Measurements from ENCODE around the gene RASIP1.
"Not testable (repeated sequence)": the region's sequence is repeated elsewhere in the genome, so short reads cannot be mapped to it uniquely, and the experiment has no call there.

Gene RASIP1, protein sequence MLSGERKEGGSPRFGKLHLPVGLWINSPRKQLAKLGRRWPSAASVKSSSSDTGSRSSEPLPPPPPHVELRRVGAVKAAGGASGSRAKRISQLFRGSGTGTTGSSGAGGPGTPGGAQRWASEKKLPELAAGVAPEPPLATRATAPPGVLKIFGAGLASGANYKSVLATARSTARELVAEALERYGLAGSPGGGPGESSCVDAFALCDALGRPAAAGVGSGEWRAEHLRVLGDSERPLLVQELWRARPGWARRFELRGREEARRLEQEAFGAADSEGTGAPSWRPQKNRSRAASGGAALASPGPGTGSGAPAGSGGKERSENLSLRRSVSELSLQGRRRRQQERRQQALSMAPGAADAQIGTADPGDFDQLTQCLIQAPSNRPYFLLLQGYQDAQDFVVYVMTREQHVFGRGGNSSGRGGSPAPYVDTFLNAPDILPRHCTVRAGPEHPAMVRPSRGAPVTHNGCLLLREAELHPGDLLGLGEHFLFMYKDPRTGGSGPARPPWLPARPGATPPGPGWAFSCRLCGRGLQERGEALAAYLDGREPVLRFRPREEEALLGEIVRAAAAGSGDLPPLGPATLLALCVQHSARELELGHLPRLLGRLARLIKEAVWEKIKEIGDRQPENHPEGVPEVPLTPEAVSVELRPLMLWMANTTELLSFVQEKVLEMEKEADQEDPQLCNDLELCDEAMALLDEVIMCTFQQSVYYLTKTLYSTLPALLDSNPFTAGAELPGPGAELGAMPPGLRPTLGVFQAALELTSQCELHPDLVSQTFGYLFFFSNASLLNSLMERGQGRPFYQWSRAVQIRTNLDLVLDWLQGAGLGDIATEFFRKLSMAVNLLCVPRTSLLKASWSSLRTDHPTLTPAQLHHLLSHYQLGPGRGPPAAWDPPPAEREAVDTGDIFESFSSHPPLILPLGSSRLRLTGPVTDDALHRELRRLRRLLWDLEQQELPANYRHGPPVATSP

DNA sequence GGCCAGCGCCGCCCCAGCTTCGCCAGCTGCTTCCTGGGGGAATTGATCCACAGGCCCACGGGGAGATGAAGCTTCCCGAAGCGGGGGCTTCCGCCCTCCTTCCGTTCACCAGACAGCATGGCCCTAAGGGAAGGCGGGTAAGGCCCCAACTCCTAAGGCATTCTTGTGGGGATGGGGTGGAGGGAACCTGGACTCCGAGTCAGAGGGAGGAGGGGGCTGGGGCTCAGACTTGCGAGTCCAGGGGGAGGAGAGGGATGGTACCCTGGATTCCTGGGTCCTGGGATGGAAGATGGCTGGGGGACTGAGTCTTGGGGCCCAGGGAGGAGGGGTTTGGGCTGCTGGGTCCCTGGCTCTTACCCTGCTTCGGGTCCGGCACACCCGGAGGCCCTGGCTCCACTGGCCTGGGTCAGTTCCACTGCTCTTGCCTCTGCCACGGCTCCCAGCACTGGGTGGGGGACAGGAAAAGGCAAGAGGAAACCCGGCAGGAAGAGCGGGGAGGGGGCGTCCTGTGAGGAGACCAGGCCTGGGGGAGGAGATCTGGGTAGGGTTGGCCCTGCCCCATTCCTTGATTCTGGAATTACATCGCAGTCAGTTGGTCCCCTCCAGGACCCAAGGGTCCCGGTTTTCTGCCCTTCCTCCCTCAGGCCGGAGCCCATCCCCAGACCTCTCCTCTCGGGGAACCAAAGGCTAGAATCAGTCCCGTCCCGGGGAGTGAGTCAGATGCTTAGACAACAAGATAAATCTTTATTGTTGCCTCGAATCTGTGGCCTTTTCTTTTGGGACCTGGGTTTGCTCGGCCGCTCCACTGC lies at the start of gene RASIP1:
RASIP1 (minus strand) TSS at position 447 of the 809 bp plus-strand sequence; CDS start at position 119, 328 bp downstream.
- DNase-seq (ENCODE audit: low read depth in 2 of 2) = no peak

DNA sequence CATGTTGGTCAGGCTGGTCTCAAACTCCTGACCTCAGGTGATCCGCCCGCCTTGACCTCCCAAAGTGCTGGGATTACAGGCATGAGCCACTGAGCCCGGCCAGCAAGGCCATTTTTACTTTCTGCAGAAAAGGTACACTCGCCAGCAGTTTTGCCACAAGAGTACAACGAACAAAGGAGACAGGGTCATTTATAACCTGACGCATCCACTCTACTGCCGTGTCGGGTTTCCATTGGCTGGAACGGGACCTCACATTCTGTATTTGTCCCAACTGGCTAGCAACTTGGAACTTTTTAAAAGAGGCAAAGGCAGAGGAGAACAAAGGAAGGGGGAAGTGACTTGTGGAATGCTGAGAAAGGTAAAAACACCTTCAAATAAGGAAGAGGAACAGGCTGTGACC lies 46.9 kb upstream of the RASIP1 start:
- not testable (repeated sequence) for DNase-seq (ENCODE audit: low read depth in 2 of 2)

DNA sequence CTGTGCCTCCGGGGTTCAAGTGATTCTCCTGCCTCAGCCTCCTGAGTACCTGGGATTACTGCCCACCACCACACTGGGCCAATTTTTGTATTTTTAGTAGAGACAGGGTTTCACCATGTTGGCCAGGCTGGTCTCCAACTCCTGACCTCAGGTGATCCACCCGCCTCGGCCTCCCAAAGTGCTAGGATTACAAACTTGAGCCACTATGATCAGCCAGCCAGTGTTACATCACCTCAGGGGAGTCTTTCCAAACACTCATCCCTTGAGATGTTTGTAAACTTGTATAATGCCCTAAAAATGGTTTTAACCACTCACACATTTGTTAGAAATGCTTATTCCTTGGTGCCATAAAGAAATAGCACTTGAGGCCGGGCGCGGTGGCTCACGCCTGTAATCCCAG lies 46.0 kb upstream of the RASIP1 start:
- not testable (repeated sequence) for DNase-seq (ENCODE audit: low read depth in 2 of 2)

DNA sequence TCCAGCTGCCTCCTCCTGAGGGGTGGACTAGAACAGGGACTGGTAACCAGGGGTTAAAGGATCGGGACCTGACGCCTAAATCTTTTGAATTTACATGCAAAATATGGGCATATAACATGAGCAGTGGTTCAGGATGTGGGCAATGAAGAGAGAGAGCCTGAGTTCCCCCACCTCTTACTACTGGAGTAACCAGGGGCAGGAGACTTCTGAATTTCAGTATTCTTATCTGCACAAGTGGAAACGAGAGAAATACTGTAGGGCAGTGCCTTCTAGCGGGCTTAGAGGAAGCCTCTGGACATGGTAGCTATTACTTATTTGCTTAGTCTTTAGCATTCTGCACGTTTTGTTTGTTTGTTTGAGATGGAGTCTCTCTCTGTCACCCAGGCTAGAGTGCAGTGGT lies 44.1 kb upstream of the RASIP1 start:
- DNase-seq (ENCODE audit: low read depth in 2 of 2) = no peak

DNA sequence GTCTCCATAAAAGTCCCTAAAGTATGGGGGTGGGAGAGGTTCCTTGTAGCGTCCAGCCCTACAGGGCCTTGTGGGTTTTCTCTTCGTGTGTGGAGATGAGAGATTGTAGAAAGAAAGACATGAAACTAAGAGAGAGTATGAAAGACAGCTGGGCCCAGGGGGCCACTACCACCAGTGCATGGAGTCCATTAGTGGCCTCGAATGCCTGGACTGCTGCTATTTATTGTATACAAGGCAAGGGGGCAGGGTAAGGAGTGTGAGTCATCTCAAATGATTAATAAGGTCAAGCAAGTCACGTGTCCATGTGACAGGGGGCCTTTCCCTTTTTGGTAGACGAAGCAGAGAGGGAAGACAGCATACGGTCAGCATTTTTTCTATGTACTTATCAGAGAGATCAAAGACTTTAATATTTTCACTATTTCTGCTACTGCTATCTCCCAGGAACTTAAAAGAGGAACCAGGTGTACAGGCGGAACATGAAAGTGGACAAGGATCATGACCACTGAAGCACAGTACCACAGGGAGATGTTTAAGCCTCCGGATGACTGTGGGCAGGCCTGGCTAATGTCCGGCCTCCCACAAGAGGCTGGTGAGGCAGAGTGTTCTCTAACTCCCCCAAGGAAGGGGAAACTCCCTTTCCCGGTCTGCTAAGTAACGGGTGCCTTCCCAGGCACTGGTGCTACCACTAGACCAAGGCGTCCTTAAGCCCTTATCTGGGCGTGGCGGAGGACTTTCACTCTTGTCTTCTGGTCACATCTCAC lies 40.4 kb upstream of the RASIP1 start:
- DNase-seq (ENCODE audit: low read depth in 2 of 2) = no peak

DNA sequence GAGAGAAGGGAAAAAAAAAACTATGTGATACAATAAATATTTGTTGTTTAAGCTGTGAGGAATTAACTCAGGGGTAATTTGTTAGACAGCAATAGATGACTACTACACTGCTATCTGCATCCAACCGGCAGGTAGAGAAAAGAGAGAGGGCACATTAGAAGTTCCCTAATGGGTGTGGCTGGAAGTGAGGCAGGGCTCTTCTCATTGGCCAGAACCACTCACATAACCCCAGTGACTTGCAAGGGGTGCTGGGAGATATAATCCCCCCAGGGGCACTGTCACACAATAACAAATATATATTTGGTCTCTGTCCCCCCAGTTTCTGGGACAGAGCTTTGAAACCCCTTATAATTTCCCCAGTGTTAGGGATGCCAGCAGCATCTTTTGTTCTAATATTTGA lies 39.2 kb upstream of the RASIP1 start:
- DNase-seq (ENCODE audit: low read depth in 2 of 2) = no peak

DNA sequence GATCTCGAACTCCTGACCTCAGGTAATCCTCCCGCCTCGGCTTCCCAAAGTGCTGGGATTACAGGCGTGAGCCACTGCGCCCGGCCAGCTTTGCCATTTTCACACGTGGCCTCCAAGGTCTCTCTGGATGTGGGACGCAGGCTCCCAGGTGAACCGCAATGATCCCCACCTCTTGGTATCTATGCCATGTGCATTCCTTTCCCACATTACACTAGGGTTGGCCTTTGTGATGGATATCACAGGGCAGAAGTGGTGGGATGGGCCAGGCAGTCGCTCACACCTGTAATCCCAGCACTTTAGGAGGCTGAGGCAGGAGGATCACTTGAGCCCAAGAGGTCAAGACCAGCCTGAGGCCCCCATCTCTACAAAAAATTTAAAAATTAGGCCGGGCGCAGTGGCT lies 37.3 kb upstream of the RASIP1 start:
- DNase-seq (ENCODE audit: low read depth in 2 of 2) = no peak

DNA sequence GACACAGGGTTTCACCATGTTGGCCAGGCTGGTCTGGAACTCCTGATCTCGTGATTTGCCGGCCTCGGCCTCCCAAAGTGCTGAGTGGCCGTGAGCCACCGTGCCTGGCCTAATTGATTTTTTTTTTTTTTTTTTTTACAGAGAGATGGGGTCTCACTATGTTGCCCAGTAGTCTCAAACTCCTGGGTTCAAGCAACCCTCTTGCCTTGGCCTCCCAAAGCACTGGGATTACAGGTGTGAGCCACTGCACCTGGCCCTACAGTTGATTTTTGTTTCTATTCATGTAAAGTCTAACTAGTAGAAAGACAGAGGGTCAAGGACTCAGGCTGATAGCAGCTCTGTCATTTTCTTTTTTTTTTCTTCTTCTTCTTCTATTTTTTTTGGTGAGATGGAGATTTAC lies 36.7 kb upstream of the RASIP1 start:
- no peak for DNase-seq (ENCODE audit: low read depth in 2 of 2)

DNA sequence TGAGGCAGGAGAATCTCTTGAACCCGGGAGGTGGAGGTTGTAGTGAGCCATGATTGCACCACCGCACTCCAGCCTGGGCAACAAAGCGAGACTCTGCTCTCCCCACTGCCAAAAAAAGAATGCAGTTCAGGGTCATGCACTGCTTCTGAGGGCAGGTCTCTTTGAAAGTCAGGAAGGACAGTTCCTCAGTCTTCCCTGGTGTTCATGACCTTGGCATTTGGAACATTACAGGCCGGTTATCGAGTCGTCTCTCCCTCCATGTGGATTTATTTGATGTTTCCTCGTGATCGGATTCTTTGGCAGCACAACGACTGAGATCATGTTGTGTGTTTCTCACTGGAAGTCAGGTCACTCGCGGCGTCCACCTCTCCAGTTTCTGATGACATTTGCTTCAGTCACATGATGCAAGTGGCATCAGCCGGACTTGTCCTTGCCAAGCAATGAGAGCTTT lies 32.1 kb upstream of the RASIP1 start:
- DNase-seq (ENCODE audit: low read depth in 2 of 2) = no peak

DNA sequence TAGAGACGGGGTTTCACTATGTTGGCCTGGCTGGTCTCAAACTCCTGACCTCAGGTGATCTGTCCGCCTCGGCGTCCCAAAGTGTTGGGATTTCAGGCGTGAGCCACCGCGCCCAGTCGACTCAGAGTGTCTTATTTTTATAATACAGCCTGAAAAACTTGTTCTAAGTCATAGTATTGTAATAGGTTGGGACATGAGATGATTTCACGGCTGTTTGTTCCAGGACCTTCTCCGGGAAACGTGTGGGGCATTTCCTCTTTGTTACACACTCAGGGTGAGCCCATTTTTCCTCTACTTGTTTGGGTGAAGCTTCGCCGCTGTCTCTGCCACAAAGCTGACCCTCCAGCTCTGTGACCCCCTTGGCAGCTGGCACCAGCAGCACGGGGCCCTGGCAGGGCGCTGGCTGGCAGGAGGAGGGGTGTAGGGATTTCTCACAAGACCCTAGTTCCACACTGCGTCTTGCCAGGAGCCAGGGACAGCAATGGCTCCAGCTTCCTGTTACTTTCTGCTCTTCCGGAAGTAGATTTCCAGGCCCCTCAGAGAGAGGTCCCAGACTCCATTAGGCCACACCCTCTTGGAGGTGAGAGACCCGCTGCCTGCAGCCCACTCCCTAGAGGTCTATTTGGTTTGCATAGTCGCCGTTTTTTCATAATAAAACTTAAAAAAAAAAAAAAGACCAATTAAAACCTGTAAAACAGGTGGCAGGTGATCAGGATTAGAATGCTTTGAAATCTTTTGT lies 30.5 kb upstream of the RASIP1 start:
- DNase-seq (ENCODE audit: low read depth in 2 of 2) = no peak

DNA sequence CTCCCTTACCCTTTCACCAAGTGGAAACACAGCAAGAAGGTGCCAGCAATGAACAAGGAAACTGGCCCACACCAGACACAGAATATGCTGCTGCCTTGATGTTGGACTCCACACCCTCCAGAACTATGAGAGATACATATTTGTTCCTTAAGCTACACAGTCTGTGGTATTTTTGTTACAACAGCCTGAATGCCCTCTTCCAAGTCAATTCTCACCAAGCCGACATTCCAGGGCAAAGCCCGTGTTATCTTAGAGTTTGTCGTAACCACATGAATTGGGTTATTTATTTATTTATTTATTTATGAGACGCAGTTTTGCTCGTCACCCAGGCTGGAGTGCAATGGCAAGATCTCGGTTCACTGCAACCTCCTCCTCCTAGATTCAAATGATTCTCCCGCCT lies 29.9 kb upstream of the RASIP1 start:
- no peak for DNase-seq (ENCODE audit: low read depth in 2 of 2)

DNA sequence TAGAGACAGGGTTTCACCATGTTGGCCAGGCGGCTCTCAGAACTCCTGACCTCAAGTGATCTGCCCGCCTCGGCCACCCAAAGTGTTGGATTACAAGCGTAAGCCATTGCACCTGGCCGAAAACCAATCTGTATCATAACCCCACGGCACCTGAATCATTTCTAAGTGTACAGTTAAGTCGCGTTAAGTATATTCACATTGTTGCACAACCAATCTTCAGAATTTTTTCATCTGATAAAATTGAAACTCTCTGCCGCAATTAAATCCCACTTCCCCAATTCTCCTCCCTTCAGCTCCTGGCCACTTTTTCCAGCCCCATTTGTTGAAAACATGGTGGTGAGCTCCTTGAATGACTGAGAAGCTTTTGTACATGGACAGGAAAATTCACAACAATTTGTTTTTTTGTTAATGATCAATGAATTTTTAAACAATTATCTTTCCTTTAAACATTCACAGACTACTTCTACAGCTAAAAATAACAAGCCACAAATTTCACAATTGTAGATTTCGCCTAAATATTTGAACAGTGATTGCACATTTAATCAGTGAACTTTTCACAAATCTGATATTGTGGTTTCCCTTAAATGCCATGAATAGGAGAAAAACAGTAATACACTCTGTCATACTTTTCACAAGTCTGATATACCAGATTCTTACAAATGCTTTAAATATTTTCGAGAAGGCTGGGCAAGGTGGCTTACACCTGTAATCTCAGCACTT lies 28.7 kb upstream of the RASIP1 start:
- no peak for DNase-seq (ENCODE audit: low read depth in 2 of 2)

DNA sequence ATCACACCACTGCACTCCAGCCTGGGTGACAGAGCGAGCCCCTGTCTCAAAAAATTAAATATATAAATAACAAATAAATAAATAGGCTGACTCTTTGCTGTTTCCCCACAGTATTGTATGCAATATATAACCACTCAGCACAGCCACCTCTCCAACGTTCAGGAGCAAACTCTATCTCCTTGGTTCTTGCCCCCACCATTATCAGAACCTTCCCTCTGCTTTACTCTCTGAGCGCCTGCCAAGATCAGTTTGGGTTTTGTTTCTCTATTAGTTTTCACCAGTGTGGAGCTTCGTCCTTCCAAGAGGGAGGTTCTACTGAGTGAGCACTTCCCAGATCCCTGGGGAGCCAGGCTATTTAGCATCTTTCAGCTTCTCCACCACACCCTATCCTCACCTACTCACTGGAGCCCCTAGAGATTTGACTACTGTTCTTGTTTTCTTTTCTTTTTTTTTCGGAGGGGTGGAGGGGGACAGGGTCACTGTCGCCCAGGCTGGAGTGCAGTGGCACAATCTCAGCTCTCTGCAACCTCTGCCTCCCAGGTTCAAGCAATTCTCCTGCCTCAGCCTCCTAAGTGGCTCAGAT lies 27.9 kb upstream of the RASIP1 start:
- DNase-seq (ENCODE audit: low read depth in 2 of 2) = not testable (repeated sequence)

DNA sequence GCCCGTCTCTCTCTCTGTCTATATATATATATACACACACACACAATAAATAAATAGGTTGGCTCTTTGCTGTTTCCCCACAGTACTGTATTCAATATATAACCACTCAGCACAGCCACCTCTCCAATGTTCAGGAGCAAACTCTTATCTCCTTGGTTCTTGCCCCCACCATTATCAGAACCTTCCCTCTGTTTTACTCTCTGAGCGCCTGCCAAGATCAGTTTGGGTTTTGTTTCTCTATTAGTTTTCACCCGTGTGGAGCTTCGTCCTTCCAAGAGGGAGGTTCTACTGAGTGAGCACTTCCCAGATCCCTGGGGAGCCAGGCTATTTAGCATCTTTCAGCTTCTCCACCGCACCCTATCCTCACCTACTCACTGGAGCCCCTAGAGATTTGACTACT lies 25.4 kb upstream of the RASIP1 start:
- DNase-seq (ENCODE audit: low read depth in 2 of 2) = not testable (repeated sequence)

DNA sequence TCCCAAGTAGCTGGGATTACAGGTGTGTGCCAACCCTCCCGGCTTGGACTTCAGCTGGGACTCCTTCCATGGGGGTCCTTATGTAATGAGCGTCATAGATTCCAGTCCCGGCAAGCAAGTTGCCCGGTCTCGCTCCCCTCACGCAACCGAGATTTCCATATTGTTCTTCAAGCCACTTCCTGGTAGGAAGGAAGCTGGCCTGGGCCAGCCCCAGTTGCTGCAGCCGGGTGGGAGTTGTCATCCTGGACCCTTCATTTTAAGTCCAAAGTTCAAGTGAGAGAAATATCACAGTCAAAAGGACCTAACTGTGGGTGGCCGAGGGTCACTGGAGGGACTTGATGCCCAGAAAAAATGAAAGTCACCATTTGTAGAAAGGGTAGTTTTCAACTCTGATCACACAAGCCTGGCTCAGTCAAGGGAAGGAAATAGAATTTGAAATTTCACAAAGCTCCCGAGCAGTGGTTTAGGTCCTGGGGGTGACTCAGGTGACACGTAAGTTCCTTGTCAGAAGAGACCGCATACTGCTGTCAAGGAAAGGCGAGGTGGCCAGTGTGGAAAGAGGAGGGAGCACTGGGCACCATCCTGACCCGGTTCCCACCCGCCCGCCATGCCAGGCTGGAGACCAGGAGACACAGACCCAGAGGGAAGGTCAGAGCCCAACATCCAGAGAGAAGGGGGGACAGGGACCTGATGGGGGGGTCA lies 20.2 kb upstream of the RASIP1 start:
- DNase-seq (ENCODE audit: low read depth in 2 of 2) = no peak

DNA sequence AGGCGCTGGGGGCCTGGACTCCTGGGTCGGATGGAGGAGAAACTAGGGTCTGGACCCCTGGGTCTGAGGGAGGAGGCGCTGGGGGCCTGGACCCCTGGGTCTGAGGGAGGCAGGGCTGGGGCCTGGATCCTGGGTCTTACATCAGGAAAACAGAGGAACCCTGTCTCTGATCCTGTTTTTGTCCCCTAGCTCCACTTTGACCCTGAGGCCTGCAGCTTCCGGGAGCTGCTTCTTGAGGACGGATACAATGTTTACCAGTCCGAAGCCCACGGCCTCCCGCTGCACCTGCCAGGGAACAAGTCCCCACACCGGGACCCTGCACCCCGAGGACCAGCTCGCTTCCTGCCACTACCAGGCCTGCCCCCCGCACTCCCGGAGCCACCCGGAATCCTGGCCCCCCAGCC lies 17.3 kb upstream of the RASIP1 start:
- no peak for DNase-seq (ENCODE audit: low read depth in 2 of 2)

DNA sequence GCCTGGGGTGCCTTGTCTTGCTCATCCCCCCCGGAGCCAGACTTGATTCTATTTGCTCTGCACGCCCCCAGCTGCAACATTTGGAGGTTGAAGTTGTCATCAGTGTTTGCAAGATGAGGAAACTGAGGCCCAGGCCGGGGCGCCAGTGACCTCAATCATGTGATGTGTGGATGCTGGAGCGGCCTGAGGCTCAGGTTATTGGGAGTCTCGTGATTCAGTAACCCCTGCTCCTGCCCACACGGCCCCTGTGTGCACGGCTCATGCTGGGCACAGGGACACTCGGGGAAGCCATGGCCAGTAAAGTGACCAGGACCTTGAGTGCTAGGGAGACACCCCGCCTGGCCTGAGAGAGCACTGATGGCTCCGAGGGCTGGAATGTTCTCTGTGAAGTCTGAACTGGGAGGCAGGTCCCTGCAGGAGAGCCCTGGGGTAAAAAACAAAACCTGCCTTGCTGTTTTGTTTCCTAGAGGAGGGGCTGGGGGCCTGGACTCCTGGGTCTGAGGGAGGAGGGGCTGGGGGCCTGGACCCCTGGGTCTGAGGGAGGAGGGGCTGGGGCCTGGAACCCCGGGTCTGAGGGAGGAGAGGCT lies 16.8 kb upstream of the RASIP1 start:
- no peak for DNase-seq (ENCODE audit: low read depth in 2 of 2)

DNA sequence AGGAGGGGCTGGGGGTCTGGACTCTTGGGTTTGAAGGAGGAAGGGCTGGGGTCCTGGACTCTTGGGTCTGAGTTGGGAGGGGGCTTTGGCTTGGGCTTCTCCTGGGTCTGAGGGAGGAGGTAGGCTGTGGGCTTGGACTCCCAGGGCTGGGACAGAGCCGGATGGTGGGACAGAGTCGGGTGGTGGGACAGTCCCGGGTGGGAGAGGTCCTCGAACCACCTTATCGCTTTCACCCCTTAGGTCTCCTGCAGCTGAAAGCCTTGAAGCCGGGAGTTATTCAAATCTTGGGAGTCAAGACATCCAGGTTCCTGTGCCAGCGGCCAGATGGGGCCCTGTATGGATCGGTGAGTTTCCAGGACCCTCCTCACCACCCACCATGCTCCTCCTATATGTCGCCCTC lies 16.3 kb upstream of the RASIP1 start:
- no peak for DNase-seq (ENCODE audit: low read depth in 2 of 2)
